CD14-positive monocyte (primary cell): ENCODE results near the gene SUPT7L. TPM values are rescaled to one million over a fixed set of nuclear protein-coding genes. Genes with fewer than 3 reads are reported as not detected.

Experiments
- DNase-seq, 3 donors: peaks; one replicate each; pipeline ENCODE4 v3.0.0-alpha.2; 2011 to 2022
- H2AFZ ChIP-seq: 2 replicates; pipeline ENCODE4 v1.6.0; 2012; ENCODE audit warnings: mild to moderate bottlenecking, low read depth, low read length, inconsistent platforms; ENCODE audit not compliant: insufficient read depth, poor library complexity, severe bottlenecking
- H3K27ac ChIP-seq, 2 donors: 1 replicate in 1 of 2; 2 replicates in 1 of 2; pipeline ENCODE4 v1.5.1; 2012 to 2013; ENCODE audit warnings: low read length in 2 of 2, control low read depth in 1 of 2, inconsistent platforms in 1 of 2, low read depth in 1 of 2, mild to moderate bottlenecking in 1 of 2
- H3K27me3 ChIP-seq, 2 donors: one replicate each; pipeline versions ENCODE4 v1.6.0 to v1.6.1; 2011 to 2013; ENCODE audit warnings: low read length in 2 of 2; ENCODE audit not compliant: control insufficient read depth in 2 of 2, insufficient read depth in 2 of 2
- H3K36me3 ChIP-seq, 2 donors: replicated peaks in 1 of 2; 1 replicate in 1 of 2; 2 replicates in 1 of 2; pipeline versions ENCODE4 v1.5.1 to v1.6.1; 2012 to 2013; ENCODE audit warnings: low read length in 2 of 2, control low read depth in 1 of 2, inconsistent platforms in 1 of 2, mild to moderate bottlenecking in 1 of 2; ENCODE audit not compliant: insufficient read depth in 2 of 2, control insufficient read depth in 1 of 2
- H3K4me1 ChIP-seq, 2 donors: 1 replicate in 1 of 2; 2 replicates in 1 of 2; pipeline versions ENCODE4 v1.5.1 to v1.6.1; 2012 to 2013; ENCODE audit warnings: low read length in 2 of 2, control low read depth in 1 of 2, inconsistent platforms in 1 of 2, mild to moderate bottlenecking in 1 of 2, moderate library complexity in 1 of 2; ENCODE audit not compliant: insufficient read depth in 2 of 2, control insufficient read depth in 1 of 2
- H3K4me2 ChIP-seq: replicated peaks from 2 replicates; pipeline ENCODE3; 2012; ENCODE audit warnings: low read length, moderate library complexity, mild to moderate bottlenecking; ENCODE audit not compliant: poor library complexity, severe bottlenecking; ENCODE audit errors: extremely low read depth
- H3K4me3 ChIP-seq, 3 experiments: fragments of 200-600 bp in 1 of 3; sonication (generic) in 1 of 3; replicated peaks in 1 of 3; 1 replicate in 2 of 3; 2 replicates in 1 of 3; pipeline ENCODE4 v1.5.1; 2011 to 2013; ENCODE audit warnings: low read length in 3 of 3, mild to moderate bottlenecking in 3 of 3, control low read depth in 2 of 3, low read depth in 2 of 3, inconsistent platforms in 1 of 3, moderate library complexity in 1 of 3
- H3K79me2 ChIP-seq: 2 replicates; pipeline ENCODE4 v1.6.0; 2012; ENCODE audit warnings: mild to moderate bottlenecking, control low read depth, inconsistent platforms, low read length, moderate library complexity; ENCODE audit not compliant: insufficient read depth
- H3K9ac ChIP-seq: 2 replicates; pipeline ENCODE4 v1.6.0; 2017; ENCODE audit warnings: low read length, mild to moderate bottlenecking; ENCODE audit not compliant: insufficient read depth, poor library complexity, severe bottlenecking
- H3K9me3 ChIP-seq, 2 donors: replicated peaks in 1 of 2; 1 replicate in 1 of 2; 2 replicates in 1 of 2; pipeline versions ENCODE4 v1.5.1 to v1.6.1; 2012 to 2013; ENCODE audit warnings: low read length in 2 of 2, control low read depth in 1 of 2; ENCODE audit not compliant: control insufficient read depth in 1 of 2, insufficient read depth in 1 of 2
- H4K20me1 ChIP-seq: 2 replicates; pipeline ENCODE4 v1.6.0; 2012; ENCODE audit warnings: mild to moderate bottlenecking, low read length, control low read depth, moderate library complexity; ENCODE audit not compliant: insufficient read depth
- H3K27ac Mint-ChIP-seq, 7 donors: one replicate each; pipeline ENCODE4 v1.8.0; 2020; ENCODE audit warnings: mild to moderate bottlenecking in 7 of 7, mixed read lengths in 7 of 7, moderate library complexity in 6 of 7, inconsistent platforms in 2 of 7
- H3K27me3 Mint-ChIP-seq, 3 donors: one replicate each; pipeline ENCODE4 v1.8.0; 2021 to 2022; ENCODE audit warnings: low read depth in 3 of 3, mild to moderate bottlenecking in 3 of 3, mixed read lengths in 3 of 3, moderate library complexity in 3 of 3, inconsistent platforms in 1 of 3
- H3K36me3 Mint-ChIP-seq, 2 donors: one replicate each; pipeline ENCODE4 v1.8.0; 2020; ENCODE audit warnings: mixed read lengths in 2 of 2, inconsistent platforms in 1 of 2, mild to moderate bottlenecking in 1 of 2
- H3K4me1 Mint-ChIP-seq: one replicate; pipeline ENCODE4 v1.8.0; 2020; ENCODE audit warnings: mild to moderate bottlenecking, mixed read lengths
- H3K4me3 Mint-ChIP-seq, 2 donors: one replicate each; pipeline ENCODE4 v1.8.0; 2020; ENCODE audit warnings: mild to moderate bottlenecking in 2 of 2, mixed read lengths in 2 of 2, moderate library complexity in 1 of 2
- H3K9me3 Mint-ChIP-seq, 7 donors: one replicate each; pipeline ENCODE4 v1.8.0; 2020 to 2022; ENCODE audit warnings: mixed read lengths in 7 of 7, mild to moderate bottlenecking in 6 of 7, moderate library complexity in 6 of 7, inconsistent platforms in 2 of 7
- WGBS: methylation state at CpG from one replicate; pipeline ENCODE4 v1.1.5; 2013; ENCODE audit warnings: missing lambda C conversion rate; ENCODE audit not compliant: insufficient coverage; 5-methylcytosine and 5-hydroxymethylcytosine counted together
- intact Hi-C, 2 donors: fragments of 100-400 bp; cut with micrococcal nuclease; formaldehyde crosslinking; loops; one replicate each; pipeline versions ENCODE4 v1.15.0 to v1.15.1; 2023
- polyA plus RNA-seq, 3 donors: library from polyadenylated mRNA; depleted of rRNA in 1 of 3; unstranded in 2 of 3; stranded (reverse) in 1 of 3; fragments of 300-500 nt in 2 of 3; fragments of >200 nt in 1 of 3; fragmentation: Illumina TruSeq in 2 of 3; gene quantifications; 1 replicate in 2 of 3; 2 replicates in 1 of 3; pipeline ENCODE4 v1.2.3, GENCODE V29; 2012 to 2021
- TF ChIP-seq, protein P1 (sequence below): fragments of 200-600 bp; IDR thresholded peaks from one replicate; pipeline ENCODE4 v1.8.0; 2022; ENCODE audit warnings: antibody characterized with exemption, mild to moderate bottlenecking

Gene SUPT7L
- polyA plus RNA-seq, 3 donors = 10.7 to 59.0 (median 12.2) TPM

DNA sequence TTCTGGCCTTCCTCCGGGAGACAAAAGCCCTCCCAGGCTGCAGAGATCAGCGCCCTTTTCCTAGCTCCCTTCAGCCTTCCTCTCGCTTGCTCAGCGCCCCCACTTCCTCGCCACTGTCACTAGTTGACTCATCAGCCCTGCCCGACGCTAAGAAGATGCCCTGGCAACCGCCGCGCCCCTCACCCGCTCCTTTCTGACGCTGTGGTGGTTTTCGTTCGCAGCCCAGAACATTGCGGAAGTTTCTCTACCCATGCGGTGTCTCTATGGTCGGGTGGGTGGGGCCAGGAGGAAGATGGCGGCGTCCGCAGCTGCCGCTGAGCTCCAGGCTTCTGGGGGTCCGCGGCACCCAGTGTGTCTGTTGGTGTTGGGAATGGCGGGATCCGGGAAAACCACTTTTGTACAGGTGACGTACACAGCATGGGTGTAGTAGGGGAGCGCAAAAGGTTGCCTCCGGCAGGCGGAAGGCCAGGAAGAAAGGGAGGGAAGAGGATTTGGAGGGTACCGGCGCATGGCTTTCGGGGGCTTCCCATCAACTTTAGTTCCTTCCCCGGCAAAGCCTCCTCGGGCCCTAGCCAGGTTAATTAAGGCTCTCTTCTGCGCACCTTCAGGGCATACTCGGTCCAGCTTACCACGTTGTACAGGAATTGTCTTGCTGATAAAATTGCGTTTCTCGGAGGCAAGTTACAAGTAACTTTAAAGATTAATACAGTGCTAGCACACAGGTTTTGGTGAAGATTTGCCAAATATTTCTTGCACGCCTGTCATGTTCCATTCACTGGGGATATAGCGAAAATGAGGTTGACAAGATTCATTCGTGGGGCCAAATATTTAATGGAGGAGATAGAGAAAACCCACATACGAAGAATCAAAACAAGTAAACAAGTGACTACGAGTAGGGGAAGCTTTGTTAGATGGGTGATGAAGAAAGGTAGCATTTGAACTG, 34.4 kb downstream of the SUPT7L start, which contains the start of the genes CCDC121 and GPN1:
TSS of gene CCDC121 (minus strand) at position 246 of the 943 bp plus-strand sequence. CDS start 1,213 bp downstream, outside the sequence.
TSS of gene GPN1 (plus strand) at position 284 of the 943 bp plus-strand sequence. CDS start at position 293, 9 bp downstream.
- peaks cover 32 to 48% of the 10 kb centered on the region in 2 donors for H3K36me3 ChIP-seq
- DNase-seq = peak; percentile 97 to 98 (median 97)
- Mint-ChIP-seq H3K4me1 (peaks cover 21% of the 10 kb centered on the region), H3K4me3 (no peak within 1 kb of the TSS), H3K27ac (peak within 1 kb of the TSS in 1 of 7 donors; percentile 37), H3K27me3 (peaks cover 0 to 3% (median 0%) of the 10 kb centered on the region in 3 donors), H3K36me3 (peaks cover 30 to 44% of the 10 kb centered on the region in 2 donors), H3K9me3 (no peaks in the 10 kb centered on the region)
- H4K20me1 ChIP-seq = no peaks in the 10 kb centered on the region
- peak within 1 kb of the TSS; percentile 66 to 95 (median 72) for H3K4me3 ChIP-seq
- H3K27ac ChIP-seq = peak within 1 kb of the TSS; percentile 73 to 96
- peaks cover 30 to 35% of the 10 kb centered on the region in 2 donors for H3K4me1 ChIP-seq
- no peaks in the 10 kb centered on the region for H3K27me3 ChIP-seq
- intact Hi-C loops = no loop called here
- 0% methylated on average over 30 of the region's 44 CpGs for WGBS
- H3K4me2 ChIP-seq = peak within 1 kb of the TSS; percentile 92
- peak within 1 kb of the TSS; percentile 92 for H3K9ac ChIP-seq
- H3K79me2 ChIP-seq = peaks cover 35% of the 10 kb centered on the region
- H3K9me3 ChIP-seq = no peaks in the 10 kb centered on the region
- H2AFZ ChIP-seq = peak within 1 kb of the TSS; percentile 93
- TF ChIP-seq, protein P1, sequence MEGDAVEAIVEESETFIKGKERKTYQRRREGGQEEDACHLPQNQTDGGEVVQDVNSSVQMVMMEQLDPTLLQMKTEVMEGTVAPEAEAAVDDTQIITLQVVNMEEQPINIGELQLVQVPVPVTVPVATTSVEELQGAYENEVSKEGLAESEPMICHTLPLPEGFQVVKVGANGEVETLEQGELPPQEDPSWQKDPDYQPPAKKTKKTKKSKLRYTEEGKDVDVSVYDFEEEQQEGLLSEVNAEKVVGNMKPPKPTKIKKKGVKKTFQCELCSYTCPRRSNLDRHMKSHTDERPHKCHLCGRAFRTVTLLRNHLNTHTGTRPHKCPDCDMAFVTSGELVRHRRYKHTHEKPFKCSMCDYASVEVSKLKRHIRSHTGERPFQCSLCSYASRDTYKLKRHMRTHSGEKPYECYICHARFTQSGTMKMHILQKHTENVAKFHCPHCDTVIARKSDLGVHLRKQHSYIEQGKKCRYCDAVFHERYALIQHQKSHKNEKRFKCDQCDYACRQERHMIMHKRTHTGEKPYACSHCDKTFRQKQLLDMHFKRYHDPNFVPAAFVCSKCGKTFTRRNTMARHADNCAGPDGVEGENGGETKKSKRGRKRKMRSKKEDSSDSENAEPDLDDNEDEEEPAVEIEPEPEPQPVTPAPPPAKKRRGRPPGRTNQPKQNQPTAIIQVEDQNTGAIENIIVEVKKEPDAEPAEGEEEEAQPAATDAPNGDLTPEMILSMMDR = no peak

DNA sequence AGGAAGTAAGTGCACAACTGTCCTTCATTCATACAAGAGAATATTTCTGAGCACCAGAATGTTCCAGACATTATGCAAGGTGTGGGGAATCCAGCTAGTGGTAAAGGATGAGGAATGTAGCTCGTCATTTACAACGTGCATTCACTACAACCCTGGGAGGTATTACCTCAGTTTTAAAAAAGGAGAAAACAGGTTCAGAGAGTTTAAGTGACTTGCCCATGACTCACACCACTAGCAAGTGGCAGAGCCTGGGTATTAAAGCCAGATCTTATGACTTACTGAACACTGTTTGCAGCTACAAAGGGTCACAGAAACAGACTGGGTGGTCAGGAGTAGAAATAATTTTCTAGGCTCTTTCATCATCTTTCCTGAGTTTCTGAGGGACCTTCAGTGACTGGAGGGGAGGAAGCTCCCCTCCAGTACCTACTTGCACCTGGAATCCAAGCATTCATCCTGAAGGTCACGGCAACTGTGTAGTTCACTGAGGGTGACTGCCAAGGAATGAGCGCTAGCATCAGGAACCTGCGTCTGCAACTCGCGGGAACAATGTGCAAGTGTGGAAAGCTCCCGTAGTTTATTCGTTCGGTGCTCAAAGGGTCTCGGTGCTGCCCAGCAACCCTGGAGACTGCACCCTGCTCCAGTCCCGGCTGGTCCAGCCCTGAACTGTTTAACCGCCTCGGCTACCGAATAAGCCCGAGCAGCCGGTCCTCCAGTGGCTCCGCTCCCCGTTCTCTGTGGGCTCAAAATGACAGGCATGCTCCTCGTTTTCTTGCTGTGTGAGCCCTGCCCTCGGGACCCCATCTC, 35.2 kb downstream of the SUPT7L start:
- intact Hi-C loops = no loop called here

More for the DNA sequence above, 35.2 kb downstream of the SUPT7L start:
- peaks cover 21% of the 10 kb centered on the region for H3K4me1 Mint-ChIP-seq
- Histone ChIP-seq H3K79me2 (peaks cover 35% of the 10 kb centered on the region), H3K9me3 (no peaks in the 10 kb centered on the region), H3K4me3 (peak overlapping the region; percentile 66 to 95 (median 72)), H3K9ac (peak overlapping the region; percentile 92), H2AFZ (peak overlapping the region; percentile 62), H3K27ac (peak overlapping the region; percentile 73 to 96), H3K27me3 (no peaks in the 10 kb centered on the region), H3K4me2 (peak overlapping the region; percentile 92), H4K20me1 (no peaks in the 10 kb centered on the region), H3K4me1 (peaks cover 30 to 35% of the 10 kb centered on the region in 2 donors), H3K36me3 (peaks cover 34 to 48% of the 10 kb centered on the region in 2 donors)
- DNase-seq = peak; percentile 70 to 90 (median 85)
- peaks cover 34 to 45% of the 10 kb centered on the region in 2 donors for H3K36me3 Mint-ChIP-seq
- TF ChIP-seq, protein P1 = no peak
- H3K9me3 Mint-ChIP-seq = no peaks in the 10 kb centered on the region
- WGBS = 2% methylated on average over 11 of the region's 21 CpGs
- peaks cover 0 to 3% (median 0%) of the 10 kb centered on the region in 3 donors for H3K27me3 Mint-ChIP-seq
- no peak overlapping the region for H3K27ac Mint-ChIP-seq
- H3K4me3 Mint-ChIP-seq = no peak overlapping the region
